Measurements from ENCODE around the gene PTAFR.

- no peak for TF ChIP-seq POLR2A (IDR thresholded peaks at IDR 0.05)
- TF ChIP-seq, protein P1, sequence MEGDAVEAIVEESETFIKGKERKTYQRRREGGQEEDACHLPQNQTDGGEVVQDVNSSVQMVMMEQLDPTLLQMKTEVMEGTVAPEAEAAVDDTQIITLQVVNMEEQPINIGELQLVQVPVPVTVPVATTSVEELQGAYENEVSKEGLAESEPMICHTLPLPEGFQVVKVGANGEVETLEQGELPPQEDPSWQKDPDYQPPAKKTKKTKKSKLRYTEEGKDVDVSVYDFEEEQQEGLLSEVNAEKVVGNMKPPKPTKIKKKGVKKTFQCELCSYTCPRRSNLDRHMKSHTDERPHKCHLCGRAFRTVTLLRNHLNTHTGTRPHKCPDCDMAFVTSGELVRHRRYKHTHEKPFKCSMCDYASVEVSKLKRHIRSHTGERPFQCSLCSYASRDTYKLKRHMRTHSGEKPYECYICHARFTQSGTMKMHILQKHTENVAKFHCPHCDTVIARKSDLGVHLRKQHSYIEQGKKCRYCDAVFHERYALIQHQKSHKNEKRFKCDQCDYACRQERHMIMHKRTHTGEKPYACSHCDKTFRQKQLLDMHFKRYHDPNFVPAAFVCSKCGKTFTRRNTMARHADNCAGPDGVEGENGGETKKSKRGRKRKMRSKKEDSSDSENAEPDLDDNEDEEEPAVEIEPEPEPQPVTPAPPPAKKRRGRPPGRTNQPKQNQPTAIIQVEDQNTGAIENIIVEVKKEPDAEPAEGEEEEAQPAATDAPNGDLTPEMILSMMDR (IDR thresholded peaks at IDR 0.05): no peak
Observed at GRCh38 chr1:28157894-28158293, 18.6 kb downstream of the PTAFR start.

Data from uterus (tissue), 2 donors.